ENCODE results near the gene FMO1.

- TF ChIP-seq, protein P1, sequence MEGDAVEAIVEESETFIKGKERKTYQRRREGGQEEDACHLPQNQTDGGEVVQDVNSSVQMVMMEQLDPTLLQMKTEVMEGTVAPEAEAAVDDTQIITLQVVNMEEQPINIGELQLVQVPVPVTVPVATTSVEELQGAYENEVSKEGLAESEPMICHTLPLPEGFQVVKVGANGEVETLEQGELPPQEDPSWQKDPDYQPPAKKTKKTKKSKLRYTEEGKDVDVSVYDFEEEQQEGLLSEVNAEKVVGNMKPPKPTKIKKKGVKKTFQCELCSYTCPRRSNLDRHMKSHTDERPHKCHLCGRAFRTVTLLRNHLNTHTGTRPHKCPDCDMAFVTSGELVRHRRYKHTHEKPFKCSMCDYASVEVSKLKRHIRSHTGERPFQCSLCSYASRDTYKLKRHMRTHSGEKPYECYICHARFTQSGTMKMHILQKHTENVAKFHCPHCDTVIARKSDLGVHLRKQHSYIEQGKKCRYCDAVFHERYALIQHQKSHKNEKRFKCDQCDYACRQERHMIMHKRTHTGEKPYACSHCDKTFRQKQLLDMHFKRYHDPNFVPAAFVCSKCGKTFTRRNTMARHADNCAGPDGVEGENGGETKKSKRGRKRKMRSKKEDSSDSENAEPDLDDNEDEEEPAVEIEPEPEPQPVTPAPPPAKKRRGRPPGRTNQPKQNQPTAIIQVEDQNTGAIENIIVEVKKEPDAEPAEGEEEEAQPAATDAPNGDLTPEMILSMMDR (IDR thresholded peaks at IDR 0.05; ENCODE audit: insufficient read depth, low read length, poor library complexity, severe bottlenecking): no peak
- no peak for TF ChIP-seq EZH2phosphoT487 (conservative IDR thresholded peaks at IDR 0.05; ENCODE audit: low read length)
These were observed 10.1 kb downstream of the FMO1 start for GRCh38 chr1:171258429-171258828.

All from SU-DHL-6 (cell line).